Measurements from ENCODE around the gene USP54. TPM values are rescaled to one million over a fixed set of nuclear protein-coding genes. Genes with fewer than 3 reads are reported as not detected.
A peak's percentile ranks its signal among the peaks of the same experiment; 100 is the strongest.

The USP54 gene
- total and polyA plus RNA-seq, 9 of the 15 experiments (the other 6 are each of a cell fraction or from before 2014, with no cell fraction given), result 3.8 to 40.1 (median 16.9) TPM

DNA sequence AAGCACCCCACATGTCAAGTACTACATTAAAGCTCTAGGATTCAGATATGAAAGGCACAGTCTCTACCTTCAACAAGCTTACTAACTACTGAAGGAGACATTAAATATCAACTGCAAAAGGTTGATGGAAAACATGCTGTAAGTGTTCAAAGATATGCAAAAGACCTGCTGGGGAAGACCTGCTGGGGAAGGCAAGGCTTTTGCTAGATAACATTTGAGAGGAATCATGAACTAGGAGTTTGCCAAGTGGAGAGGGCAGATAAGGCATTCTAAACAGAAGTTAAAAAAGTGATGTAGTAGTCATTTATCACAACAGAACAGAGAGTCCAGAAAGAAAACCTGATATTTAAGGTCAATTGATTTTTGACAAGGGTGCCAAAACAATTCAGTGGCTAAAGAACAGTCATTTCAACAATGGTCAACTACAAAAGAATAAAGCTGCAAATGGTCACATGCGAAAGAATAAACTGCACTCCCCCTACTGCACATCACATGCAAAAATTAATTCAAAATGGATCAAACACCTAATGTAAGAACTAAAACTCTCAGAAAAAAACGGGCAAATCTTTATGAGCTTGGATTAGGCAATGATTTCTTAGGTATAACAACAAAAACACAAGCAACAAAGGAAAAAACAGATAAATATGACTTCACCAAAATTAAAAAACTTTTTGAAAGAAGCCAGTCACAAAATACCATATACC is 134.8 kb downstream of the USP54 start (continued):
- TF ChIP-seq, protein P1, sequence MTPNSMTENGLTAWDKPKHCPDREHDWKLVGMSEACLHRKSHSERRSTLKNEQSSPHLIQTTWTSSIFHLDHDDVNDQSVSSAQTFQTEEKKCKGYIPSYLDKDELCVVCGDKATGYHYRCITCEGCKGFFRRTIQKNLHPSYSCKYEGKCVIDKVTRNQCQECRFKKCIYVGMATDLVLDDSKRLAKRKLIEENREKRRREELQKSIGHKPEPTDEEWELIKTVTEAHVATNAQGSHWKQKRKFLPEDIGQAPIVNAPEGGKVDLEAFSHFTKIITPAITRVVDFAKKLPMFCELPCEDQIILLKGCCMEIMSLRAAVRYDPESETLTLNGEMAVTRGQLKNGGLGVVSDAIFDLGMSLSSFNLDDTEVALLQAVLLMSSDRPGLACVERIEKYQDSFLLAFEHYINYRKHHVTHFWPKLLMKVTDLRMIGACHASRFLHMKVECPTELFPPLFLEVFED (CRISPR knock-in tag; conservative IDR thresholded peaks at IDR 0.05), result no peak
- no peak for TF ChIP-seq EWSR1 (IDR thresholded peaks at IDR 0.05; ENCODE audit: borderline replicate concordance, low read depth, partially characterized antibody)
- TF ChIP-seq TGIF2 (CRISPR knock-in tag; IDR thresholded peaks at IDR 0.05), result no peak
- TF ChIP-seq, protein P2, sequence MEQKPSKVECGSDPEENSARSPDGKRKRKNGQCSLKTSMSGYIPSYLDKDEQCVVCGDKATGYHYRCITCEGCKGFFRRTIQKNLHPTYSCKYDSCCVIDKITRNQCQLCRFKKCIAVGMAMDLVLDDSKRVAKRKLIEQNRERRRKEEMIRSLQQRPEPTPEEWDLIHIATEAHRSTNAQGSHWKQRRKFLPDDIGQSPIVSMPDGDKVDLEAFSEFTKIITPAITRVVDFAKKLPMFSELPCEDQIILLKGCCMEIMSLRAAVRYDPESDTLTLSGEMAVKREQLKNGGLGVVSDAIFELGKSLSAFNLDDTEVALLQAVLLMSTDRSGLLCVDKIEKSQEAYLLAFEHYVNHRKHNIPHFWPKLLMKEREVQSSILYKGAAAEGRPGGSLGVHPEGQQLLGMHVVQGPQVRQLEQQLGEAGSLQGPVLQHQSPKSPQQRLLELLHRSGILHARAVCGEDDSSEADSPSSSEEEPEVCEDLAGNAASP (IDR thresholded peaks at IDR 0.05), result no peak
- no peak for TF ChIP-seq ZNF561 (CRISPR knock-in tag; conservative IDR thresholded peaks at IDR 0.05)
- TF ChIP-seq, protein P3, sequence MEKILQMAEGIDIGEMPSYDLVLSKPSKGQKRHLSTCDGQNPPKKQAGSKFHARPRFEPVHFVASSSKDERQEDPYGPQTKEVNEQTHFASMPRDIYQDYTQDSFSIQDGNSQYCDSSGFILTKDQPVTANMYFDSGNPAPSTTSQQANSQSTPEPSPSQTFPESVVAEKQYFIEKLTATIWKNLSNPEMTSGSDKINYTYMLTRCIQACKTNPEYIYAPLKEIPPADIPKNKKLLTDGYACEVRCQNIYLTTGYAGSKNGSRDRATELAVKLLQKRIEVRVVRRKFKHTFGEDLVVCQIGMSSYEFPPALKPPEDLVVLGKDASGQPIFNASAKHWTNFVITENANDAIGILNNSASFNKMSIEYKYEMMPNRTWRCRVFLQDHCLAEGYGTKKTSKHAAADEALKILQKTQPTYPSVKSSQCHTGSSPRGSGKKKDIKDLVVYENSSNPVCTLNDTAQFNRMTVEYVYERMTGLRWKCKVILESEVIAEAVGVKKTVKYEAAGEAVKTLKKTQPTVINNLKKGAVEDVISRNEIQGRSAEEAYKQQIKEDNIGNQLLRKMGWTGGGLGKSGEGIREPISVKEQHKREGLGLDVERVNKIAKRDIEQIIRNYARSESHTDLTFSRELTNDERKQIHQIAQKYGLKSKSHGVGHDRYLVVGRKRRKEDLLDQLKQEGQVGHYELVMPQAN (IDR thresholded peaks at IDR 0.05; ENCODE audit: borderline replicate concordance), result peak; percentile 15; the same call in 1 of the 2 replicates
- TF ChIP-seq ZNF778 (CRISPR knock-in tag; IDR thresholded peaks at IDR 0.05), result no peak
- peak; percentile 88 for TF ChIP-seq ZNF274 (IDR thresholded peaks at IDR 0.05; ENCODE audit: borderline replicate concordance, low read depth, low read length)
- peak; percentile 85; the same call in 1 of the 2 replicates for TF ChIP-seq MXI1 (IDR thresholded peaks at IDR 0.05; ENCODE audit: low read depth, low read length)
- peak; percentile 80 for TF ChIP-seq NCOA4 (IDR thresholded peaks at IDR 0.05; ENCODE audit: partially characterized antibody)
- no peak for TF ChIP-seq ZNF224 (CRISPR knock-in tag; IDR thresholded peaks at IDR 0.05)
- no peak; the same call in 1 of the 2 replicates for TF ChIP-seq GABPB1 (CRISPR knock-in tag; IDR thresholded peaks at IDR 0.05)
- TF ChIP-seq POLR2AphosphoS2 (IDR thresholded peaks at IDR 0.05; ENCODE audit: low read length), result no peak
- no peak for TF ChIP-seq ZNF12 (CRISPR knock-in tag; IDR thresholded peaks at IDR 0.05)
- no peak for TF ChIP-seq TAF15 (IDR thresholded peaks at IDR 0.05; ENCODE audit: low read depth, low read length)
- TF ChIP-seq ZNF57 (CRISPR knock-in tag; IDR thresholded peaks at IDR 0.05), result no peak
- TF ChIP-seq E2F3 (CRISPR knock-in tag; IDR thresholded peaks at IDR 0.05), result no peak
- no peak for TF ChIP-seq ESRRB (CRISPR knock-in tag; IDR thresholded peaks at IDR 0.05; ENCODE audit: borderline replicate concordance)
- TF ChIP-seq NR2C2 (CRISPR knock-in tag; IDR thresholded peaks at IDR 0.05), result no peak
- TF ChIP-seq NR2C2 (tag; IDR thresholded peaks at IDR 0.05), result no peak
- no peak for TF ChIP-seq PCBP2 (IDR thresholded peaks at IDR 0.05; ENCODE audit: low read depth, low read length, poor library complexity, severe bottlenecking)
- TF ChIP-seq SAFB (IDR thresholded peaks at IDR 0.05; ENCODE audit: borderline replicate concordance, low read depth, low read length), result no peak

Data from K562 (cell line).